Fibroblast of lung (primary cell): ENCODE measurements around the gene SPAST. TPM values are rescaled to one million over a fixed set of nuclear protein-coding genes. Genes with fewer than 3 reads are reported as not detected.
"Not testable (repeated sequence)": the region's sequence is repeated elsewhere in the genome, so short reads cannot be mapped to it uniquely, and the experiment has no call there.

Experiments
- DNase-seq, 2 donors: peaks; one replicate each; pipeline versions ENCODE4 v3.0.0 to v3.0.0-alpha.2; 2010; ENCODE audit warnings: low read depth in 2 of 2
- H2AFZ ChIP-seq: 2 replicates; pipeline ENCODE4 v1.5.1; 2012; ENCODE audit warnings: low read length, control low read depth, inconsistent platforms
- H3K27ac ChIP-seq: 2 replicates; pipeline ENCODE4 v1.5.1; 2011; ENCODE audit warnings: low read length, control low read depth; ENCODE audit not compliant: insufficient read depth
- H3K27me3 ChIP-seq: 2 replicates; pipeline ENCODE4 v1.5.1; 2011; ENCODE audit warnings: mild to moderate bottlenecking, low read length; ENCODE audit not compliant: control insufficient read depth, insufficient read depth
- H3K36me3 ChIP-seq: 2 replicates; pipeline ENCODE4 v1.5.1; 2011; ENCODE audit warnings: low read length; ENCODE audit not compliant: control insufficient read depth, insufficient read depth
- H3K4me1 ChIP-seq: 2 replicates; pipeline ENCODE4 v1.5.1; 2011; ENCODE audit warnings: low read length; ENCODE audit not compliant: control insufficient read depth, insufficient read depth; ENCODE audit errors: extremely low read depth
- H3K4me2 ChIP-seq: 2 replicates; pipeline ENCODE4 v1.5.1; 2011; ENCODE audit warnings: low read length, control low read depth; ENCODE audit not compliant: insufficient read depth; ENCODE audit errors: extremely low read depth
- H3K4me3 ChIP-seq, 4 experiments: fragments of 200-600 bp in 1 of 4; sonication (generic) in 1 of 4; replicated peaks in 1 of 4; 2 replicates each; pipeline ENCODE4 v1.5.1; 2011 to 2016; ENCODE audit warnings: low read length in 4 of 4, low read depth in 3 of 4, mild to moderate bottlenecking in 3 of 4, control low read depth in 2 of 4, inconsistent platforms in 1 of 4, mixed read lengths in 1 of 4; ENCODE audit not compliant: insufficient read depth in 1 of 4; ENCODE audit errors: control extremely low read depth in 1 of 4
- H3K79me2 ChIP-seq: 2 replicates; pipeline ENCODE4 v1.5.1; 2012; ENCODE audit warnings: mild to moderate bottlenecking, low read length, inconsistent platforms; ENCODE audit not compliant: control insufficient read depth, insufficient read depth
- H3K9ac ChIP-seq: 2 replicates; pipeline ENCODE4 v1.5.1; 2011; ENCODE audit warnings: mild to moderate bottlenecking, low read length, control low read depth; ENCODE audit not compliant: insufficient read depth
- H3K9me3 ChIP-seq: 2 replicates; pipeline ENCODE4 v1.5.1; 2012; ENCODE audit warnings: low read depth, low read length; ENCODE audit not compliant: control insufficient read depth, insufficient read depth
- H4K20me1 ChIP-seq: 2 replicates; pipeline ENCODE4 v1.5.1; 2011; ENCODE audit warnings: low read length; ENCODE audit not compliant: control insufficient read depth, insufficient read depth; ENCODE audit errors: extremely low read depth
- EZH2 ChIP-seq: IDR thresholded peaks from 2 replicates; pipeline ENCODE4 v1.5.1; 2012; ENCODE audit warnings: low read length, control low read depth, mild to moderate bottlenecking; ENCODE audit errors: missing control alignments
- polyA plus RNA-seq, 2 donors: library from polyadenylated mRNA; depleted of rRNA in 1 of 2; stranded (reverse) in 1 of 2; unstranded in 1 of 2; fragments of >200 nt; gene quantifications; 2 replicates each; pipeline ENCODE4 v1.2.1, GENCODE V29; 2011 to 2012; ENCODE audit warnings: missing spikeins in 1 of 2
- total RNA-seq: library from RNA; depleted of rRNA; stranded (reverse); fragments of >200 nt; gene quantifications from 2 replicates; pipeline ENCODE4 v1.2.1, GENCODE V29; 2014
- TF ChIP-seq, protein P1 (sequence below), 2 donors: IDR thresholded peaks in 1 of 2; conservative IDR thresholded peaks in 1 of 2; 1 replicate in 1 of 2; 2 replicates in 1 of 2; pipeline ENCODE4 v1.5.1; 2011 to 2012; ENCODE audit warnings: low read length in 2 of 2, control low read depth in 1 of 2, inconsistent platforms in 1 of 2, low read depth in 1 of 2, mild to moderate bottlenecking in 1 of 2

The SPAST gene
- total and polyA plus RNA-seq, 2 donors (not counting 1 experiment from before 2014, with no cell fraction given): 12.7 to 22.6 TPM

DNA sequence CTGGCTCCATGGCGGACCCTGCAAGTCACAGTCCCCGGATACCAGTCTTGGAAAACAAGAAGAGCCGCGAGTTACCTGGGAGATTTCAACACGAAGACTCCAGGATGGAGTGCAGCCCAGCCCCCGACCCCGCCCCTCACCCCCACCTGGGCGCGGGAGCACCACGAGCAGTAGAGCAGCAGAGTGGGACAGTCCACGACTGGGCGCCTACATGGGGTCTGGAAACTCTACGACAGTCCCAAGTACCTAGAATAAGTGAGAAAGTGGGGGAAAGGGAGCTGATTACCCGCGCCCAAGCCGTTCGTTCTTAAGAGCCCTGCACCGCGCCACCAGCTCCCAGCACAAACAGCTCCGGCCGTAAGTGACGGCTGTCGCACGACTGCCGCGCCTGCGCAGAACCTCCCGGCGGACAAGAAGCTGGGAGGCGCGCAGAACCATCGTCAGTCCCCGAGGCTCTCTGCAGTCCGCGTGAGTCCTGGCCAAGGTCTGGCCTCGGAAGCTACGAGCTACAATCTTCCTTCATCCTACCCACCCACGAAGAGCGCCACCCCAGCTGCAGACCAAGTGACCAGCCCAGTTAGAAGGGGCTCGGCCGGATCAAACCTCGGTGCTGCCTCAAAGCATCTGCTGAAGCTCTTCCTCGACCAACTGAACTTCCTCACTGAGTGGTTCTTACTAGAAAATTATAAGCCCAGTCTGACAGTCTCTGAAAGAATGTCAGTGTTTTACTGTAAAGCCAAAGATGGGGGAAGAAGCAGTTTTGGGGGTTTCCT, 23.7 kb upstream of the SPAST start, which contains the start of gene DPY30:
DPY30 (minus strand) TSS at position 359 of the 773 bp plus-strand sequence; CDS start at position 10, 349 bp downstream.
- peak; percentile 91 to 93 for DNase-seq
- Histone ChIP-seq H3K4me3 (peak within 1 kb of the TSS; percentile 62 to 94 (median 80)), H4K20me1 (no peaks in the 10 kb centered on the region), H3K9me3 (no peaks in the 10 kb centered on the region), H3K27ac (peak within 1 kb of the TSS; percentile 66), H3K79me2 (peaks cover 9% of the 10 kb centered on the region), H3K4me1 (peaks cover 2% of the 10 kb centered on the region), H3K4me2 (peak within 1 kb of the TSS; percentile 97), H3K36me3 (no peaks in the 10 kb centered on the region), H2AFZ (peak within 1 kb of the TSS; percentile 88), H3K27me3 (no peaks in the 10 kb centered on the region), H3K9ac (peak within 1 kb of the TSS; percentile 67)
- TF ChIP-seq EZH2: no peak
- TF ChIP-seq, protein P1, sequence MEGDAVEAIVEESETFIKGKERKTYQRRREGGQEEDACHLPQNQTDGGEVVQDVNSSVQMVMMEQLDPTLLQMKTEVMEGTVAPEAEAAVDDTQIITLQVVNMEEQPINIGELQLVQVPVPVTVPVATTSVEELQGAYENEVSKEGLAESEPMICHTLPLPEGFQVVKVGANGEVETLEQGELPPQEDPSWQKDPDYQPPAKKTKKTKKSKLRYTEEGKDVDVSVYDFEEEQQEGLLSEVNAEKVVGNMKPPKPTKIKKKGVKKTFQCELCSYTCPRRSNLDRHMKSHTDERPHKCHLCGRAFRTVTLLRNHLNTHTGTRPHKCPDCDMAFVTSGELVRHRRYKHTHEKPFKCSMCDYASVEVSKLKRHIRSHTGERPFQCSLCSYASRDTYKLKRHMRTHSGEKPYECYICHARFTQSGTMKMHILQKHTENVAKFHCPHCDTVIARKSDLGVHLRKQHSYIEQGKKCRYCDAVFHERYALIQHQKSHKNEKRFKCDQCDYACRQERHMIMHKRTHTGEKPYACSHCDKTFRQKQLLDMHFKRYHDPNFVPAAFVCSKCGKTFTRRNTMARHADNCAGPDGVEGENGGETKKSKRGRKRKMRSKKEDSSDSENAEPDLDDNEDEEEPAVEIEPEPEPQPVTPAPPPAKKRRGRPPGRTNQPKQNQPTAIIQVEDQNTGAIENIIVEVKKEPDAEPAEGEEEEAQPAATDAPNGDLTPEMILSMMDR (conservative IDR thresholded peaks at IDR 0.05 in 1 of 2, IDR thresholded peaks at IDR 0.05 in 1 of 2; ENCODE audit: low read depth in 1 of 2, low read length in 2 of 2): no peak

DNA sequence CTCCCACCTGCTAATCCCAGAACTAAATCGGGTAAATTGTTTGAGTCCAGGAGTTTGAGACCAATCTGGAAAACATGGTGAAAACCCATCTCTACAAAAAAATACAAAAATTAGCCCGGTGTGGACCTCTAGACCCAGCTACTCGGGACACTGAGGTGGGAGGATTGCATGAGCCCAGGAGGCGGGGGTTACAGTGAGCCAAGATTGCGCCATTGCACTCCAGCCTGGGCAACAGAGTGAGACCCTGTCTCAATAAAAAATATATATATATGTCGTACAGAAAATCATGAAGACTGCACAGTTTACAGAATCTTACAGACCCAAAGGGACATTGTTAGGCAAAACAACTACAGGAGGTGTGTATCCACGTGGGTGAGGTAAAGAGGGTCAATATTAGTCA, 19.8 kb upstream of the SPAST start:
- Histone ChIP-seq H3K9ac (no peak overlapping the region), H3K27me3 (no peaks in the 10 kb centered on the region), H3K36me3 (no peaks in the 10 kb centered on the region), H3K27ac (no peak overlapping the region), H2AFZ (no peak overlapping the region), H3K4me3 (no peak overlapping the region), H3K4me2 (no peak overlapping the region), H3K79me2 (peaks cover 9% of the 10 kb centered on the region), H3K4me1 (peaks cover 2% of the 10 kb centered on the region), H3K9me3 (no peaks in the 10 kb centered on the region), H4K20me1 (no peaks in the 10 kb centered on the region)
- DNase-seq: no peak
- TF ChIP-seq EZH2: no peak
- TF ChIP-seq, protein P1 (conservative IDR thresholded peaks at IDR 0.05 in 1 of 2, IDR thresholded peaks at IDR 0.05 in 1 of 2; ENCODE audit: low read depth in 1 of 2, low read length in 2 of 2): no peak

DNA sequence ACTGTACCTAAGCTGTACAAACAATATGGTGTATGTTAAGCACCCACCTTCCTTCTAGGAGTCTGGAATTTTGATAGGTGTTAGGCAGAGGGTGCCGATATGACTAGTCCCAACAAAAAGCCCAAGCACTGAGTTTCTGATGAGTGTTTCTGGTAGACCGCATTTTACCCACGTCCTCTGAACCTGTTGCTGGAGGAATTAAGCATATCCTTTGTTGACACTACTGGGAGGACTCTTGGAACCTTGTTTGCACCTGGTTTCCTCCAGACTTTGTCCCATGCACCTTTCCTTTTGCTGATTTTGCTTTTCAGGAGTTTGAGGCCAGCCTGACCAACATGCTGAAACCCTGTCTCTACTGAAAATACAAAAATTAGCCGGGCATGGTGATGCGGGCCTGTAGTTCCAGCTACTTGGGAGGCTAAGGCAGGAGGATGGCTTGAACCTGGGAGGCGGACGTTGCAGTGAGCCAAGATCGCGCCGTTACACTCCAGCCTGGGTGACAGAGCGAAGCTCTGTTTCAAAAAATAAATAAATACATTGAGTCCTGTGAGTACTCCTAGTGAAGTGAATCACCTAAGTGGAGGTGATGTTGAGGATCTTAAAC, 11.4 kb upstream of the SPAST start:
- no peak overlapping the region for H3K27ac ChIP-seq
- DNase-seq: no peak
- no peak overlapping the region for H3K4me3 ChIP-seq
- no peaks in the 10 kb centered on the region for H3K4me1 ChIP-seq
- no peaks in the 10 kb centered on the region for H3K27me3 ChIP-seq
- no peak overlapping the region for H3K4me2 ChIP-seq
- TF ChIP-seq EZH2: no peak
- TF ChIP-seq, protein P1 (conservative IDR thresholded peaks at IDR 0.05 in 1 of 2, IDR thresholded peaks at IDR 0.05 in 1 of 2; ENCODE audit: low read depth in 1 of 2, low read length in 2 of 2): no peak
- no peaks in the 10 kb centered on the region for H4K20me1 ChIP-seq
- no peak overlapping the region for H3K9ac ChIP-seq
- H3K9me3 ChIP-seq: no peaks in the 10 kb centered on the region
- H3K79me2 ChIP-seq: no peaks in the 10 kb centered on the region
- no peak overlapping the region for H2AFZ ChIP-seq
- no peaks in the 10 kb centered on the region for H3K36me3 ChIP-seq

DNA sequence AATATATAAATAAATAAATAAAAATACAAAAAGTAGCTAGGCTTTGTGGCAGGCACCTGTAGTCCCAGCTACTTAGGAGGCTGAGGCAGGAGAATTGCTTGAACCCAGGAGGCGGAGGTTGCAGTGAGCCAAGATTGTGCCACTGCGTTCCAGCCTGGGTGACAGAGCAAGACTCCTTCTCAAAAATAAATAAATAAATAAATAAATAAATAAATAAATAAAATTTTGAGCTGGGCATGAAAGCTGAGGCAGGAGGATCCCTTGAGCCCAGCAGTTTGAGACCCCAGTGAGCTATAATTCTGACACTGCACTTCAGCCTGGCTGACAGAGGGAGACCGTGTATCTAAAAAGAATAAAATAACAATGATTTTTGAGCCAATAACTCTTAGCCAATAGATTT, 8.8 kb upstream of the SPAST start:
- H3K27ac ChIP-seq, H3K36me3 ChIP-seq, H3K4me2 ChIP-seq, H3K79me2 ChIP-seq, DNase-seq, H3K4me3 ChIP-seq, H3K4me1 ChIP-seq, H4K20me1 ChIP-seq, H2AFZ ChIP-seq, H3K9me3 ChIP-seq, H3K9ac ChIP-seq, H3K27me3 ChIP-seq: not testable (repeated sequence)
